ACC112 (cell line): ENCODE results near the gene LY9.
"Not testable (repeated sequence)": the region's sequence is repeated elsewhere in the genome, so short reads cannot be mapped to it uniquely, and the experiment has no call there.

ENCODE experiments used
- H2AFZ ChIP-seq: fragments of 200-600 bp; sonication (generic); one replicate; pipeline ENCODE4 v1.6.0; 2017; ENCODE audit warnings: antibody characterized with exemption, low read length; ENCODE audit not compliant: unreplicated experiment
- H3K27ac ChIP-seq: fragments of 200-600 bp; sonication (generic); 2 replicates; pipeline ENCODE4 v1.5.1; 2014; ENCODE audit warnings: low read depth, mild to moderate bottlenecking, antibody characterized with exemption, low read length, moderate library complexity
- H3K27me3 ChIP-seq: fragments of 200-600 bp; sonication (generic); 2 replicates; pipeline ENCODE4 v1.6.1; 2014; ENCODE audit warnings: mild to moderate bottlenecking, antibody characterized with exemption, low read length, moderate library complexity, mixed read lengths; ENCODE audit not compliant: insufficient read depth
- H3K36me3 ChIP-seq: fragments of 200-600 bp; sonication (generic); 2 replicates; pipeline ENCODE4 v1.6.1; 2016; ENCODE audit warnings: mild to moderate bottlenecking, antibody characterized with exemption, low read length, moderate library complexity, mixed read lengths; ENCODE audit not compliant: insufficient read depth
- H3K4me1 ChIP-seq: fragments of 200-600 bp; sonication (generic); one replicate; pipeline ENCODE4 v1.6.1; 2016; ENCODE audit warnings: low read length, mixed read lengths; ENCODE audit not compliant: insufficient read depth, unreplicated experiment, control insufficient read depth
- H3K4me3 ChIP-seq: fragments of 200-600 bp; sonication (generic); 2 replicates; pipeline ENCODE4 v1.5.1; 2014; ENCODE audit warnings: mild to moderate bottlenecking, low read depth, low read length
- H3K79me2 ChIP-seq: fragments of 200-600 bp; sonication (generic); one replicate; pipeline ENCODE4 v1.6.0; 2016; ENCODE audit warnings: low read length; ENCODE audit not compliant: control insufficient read depth, unreplicated experiment, insufficient read depth

LY9 gene

DNA sequence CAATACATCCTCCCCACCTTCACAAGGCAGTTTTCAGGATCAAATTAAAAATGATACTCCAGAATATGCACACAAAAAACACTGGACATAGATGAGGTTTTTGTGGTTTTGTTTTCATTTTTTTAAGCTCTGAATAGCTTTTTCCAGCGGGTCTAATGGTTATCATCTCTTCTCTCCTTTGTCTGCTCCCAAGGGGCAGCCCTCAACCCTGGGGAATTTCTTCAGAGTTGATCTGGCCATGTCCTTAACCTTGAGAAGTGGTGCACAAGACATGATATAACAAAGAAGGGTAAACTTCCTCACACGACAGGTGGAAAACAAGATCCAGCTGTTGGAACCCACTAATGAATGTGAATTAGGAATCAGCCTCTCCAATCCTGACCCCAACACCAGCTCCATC lies 68.2 kb downstream of the LY9 start:
- peaks cover 25% of the 10 kb centered on the region for H3K27me3 ChIP-seq
- no peaks in the 10 kb centered on the region for H3K79me2 ChIP-seq
- no peak overlapping the region for H3K27ac ChIP-seq
- H3K4me1 ChIP-seq: no peaks in the 10 kb centered on the region
- no peak overlapping the region for H2AFZ ChIP-seq
- no peaks in the 10 kb centered on the region for H3K36me3 ChIP-seq
- H3K4me3 ChIP-seq: no peak overlapping the region

DNA sequence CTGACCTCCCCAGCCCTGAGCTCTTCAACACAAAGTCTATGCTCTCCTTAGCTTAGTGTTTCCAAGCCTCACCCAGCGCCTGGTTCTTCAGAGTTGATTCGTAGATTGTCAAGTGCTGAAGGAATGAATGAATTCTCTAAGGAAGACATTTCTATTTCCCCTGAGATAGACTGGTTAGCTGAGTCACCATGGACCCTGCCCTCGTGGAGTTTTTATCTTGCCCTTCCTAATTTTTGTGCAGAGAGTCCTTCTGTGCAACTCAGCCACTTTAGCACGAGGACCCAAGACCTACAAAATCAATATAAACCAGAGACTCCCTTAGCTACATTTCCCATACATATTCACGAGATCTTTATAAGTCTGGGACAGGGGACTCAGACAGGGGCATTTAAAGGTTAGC lies 69.4 kb downstream of the LY9 start:
- no peaks in the 10 kb centered on the region for H3K36me3 ChIP-seq
- no peaks in the 10 kb centered on the region for H3K79me2 ChIP-seq
- no peak overlapping the region for H3K27ac ChIP-seq
- H2AFZ ChIP-seq: no peak overlapping the region
- no peak overlapping the region for H3K4me3 ChIP-seq
- no peaks in the 10 kb centered on the region for H3K4me1 ChIP-seq
- peaks cover 28% of the 10 kb centered on the region for H3K27me3 ChIP-seq

DNA sequence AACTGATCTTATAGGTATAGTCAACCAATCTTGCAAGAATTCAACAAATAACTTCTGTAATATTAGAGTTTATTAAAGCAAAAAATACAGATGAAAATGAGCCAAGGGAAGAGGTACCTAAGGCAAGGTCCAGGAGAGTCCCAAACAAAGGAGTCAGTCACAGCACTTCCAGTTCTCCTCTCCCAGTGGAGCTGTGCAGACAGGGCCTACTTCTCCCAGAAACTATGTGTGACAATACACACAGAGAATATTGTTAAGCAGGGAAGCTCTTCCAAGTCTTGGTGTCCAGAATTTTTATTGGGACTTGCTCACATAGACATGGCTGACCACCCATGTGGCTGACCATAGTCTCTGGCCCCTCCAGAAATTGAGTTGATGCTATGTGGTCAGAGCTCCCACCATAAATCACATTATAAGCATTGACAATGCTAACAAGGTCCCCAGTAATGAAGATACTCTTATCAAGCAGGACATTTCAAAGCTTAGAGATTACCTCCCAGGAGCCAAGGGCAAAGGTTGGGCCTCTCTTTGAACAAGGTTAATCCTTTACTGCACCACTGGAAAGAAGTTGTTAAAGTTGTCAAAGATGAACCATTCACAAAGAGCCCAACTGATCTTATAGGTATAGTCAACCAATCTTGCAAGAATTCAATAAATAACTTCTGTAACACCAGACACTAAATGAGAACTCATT lies 70.2 kb downstream of the LY9 start:
- H3K79me2 ChIP-seq: no peaks in the 10 kb centered on the region
- no peaks in the 10 kb centered on the region for H3K36me3 ChIP-seq
- H3K27ac ChIP-seq: no peak overlapping the region
- H3K27me3 ChIP-seq: peaks cover 27% of the 10 kb centered on the region
- H2AFZ ChIP-seq: no peak overlapping the region
- H3K4me1 ChIP-seq: no peaks in the 10 kb centered on the region
- H3K4me3 ChIP-seq: no peak overlapping the region

DNA sequence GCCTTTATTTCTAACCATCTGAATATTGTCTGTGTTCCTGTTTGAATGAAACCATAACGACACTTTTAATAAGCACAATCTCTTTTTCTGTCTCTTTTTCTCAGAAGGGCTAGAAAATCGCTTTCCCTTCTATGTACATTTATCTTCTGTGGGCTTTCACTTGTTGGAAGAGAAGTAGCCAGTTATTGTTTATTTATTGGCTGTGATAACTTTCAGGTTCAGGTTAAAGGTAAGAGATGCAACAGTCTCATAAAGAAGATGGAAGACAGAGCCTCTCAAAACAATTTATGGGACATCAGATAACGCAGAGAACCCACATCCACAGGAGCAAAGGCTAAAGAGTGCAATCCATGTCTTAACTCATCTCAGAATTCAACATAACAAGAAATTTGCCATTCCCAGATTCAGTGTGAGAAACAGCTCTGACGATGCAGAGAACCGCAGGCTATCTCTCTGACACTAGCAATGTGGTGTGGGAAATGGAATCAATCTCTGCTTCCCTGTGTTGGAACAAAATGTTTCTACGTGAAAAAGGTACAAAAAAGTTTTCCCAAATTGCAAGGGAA lies 70.8 kb downstream of the LY9 start:
- Histone ChIP-seq H3K79me2 (no peaks in the 10 kb centered on the region), H2AFZ (no peak overlapping the region), H3K27ac (no peak overlapping the region), H3K36me3 (no peaks in the 10 kb centered on the region), H3K4me1 (no peaks in the 10 kb centered on the region), H3K27me3 (peaks cover 25% of the 10 kb centered on the region), H3K4me3 (no peak overlapping the region)

DNA sequence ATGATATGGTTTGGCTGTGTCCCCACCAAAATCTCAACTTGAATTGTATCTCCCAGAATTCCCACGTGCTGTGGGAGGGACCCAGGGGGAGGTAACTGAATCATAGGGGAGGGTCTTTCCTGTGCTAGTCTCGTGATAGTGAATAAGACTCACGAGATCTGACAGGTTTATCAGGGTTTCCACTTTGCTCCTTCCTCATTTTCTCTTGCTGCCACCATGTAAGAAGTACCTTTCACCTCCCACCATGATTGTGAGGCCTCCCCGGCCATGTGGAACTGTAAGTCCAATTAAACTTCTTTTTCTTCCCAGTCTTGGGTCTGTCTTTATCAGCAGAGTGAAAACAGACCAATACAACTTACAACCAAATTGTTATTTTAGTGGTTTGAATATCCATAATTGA lies 71.7 kb downstream of the LY9 start:
- not testable (repeated sequence) for H3K36me3 ChIP-seq, H2AFZ ChIP-seq, H3K4me3 ChIP-seq, H3K79me2 ChIP-seq, H3K27ac ChIP-seq, H3K4me1 ChIP-seq
- peaks cover 18% of the 10 kb centered on the region for H3K27me3 ChIP-seq

DNA sequence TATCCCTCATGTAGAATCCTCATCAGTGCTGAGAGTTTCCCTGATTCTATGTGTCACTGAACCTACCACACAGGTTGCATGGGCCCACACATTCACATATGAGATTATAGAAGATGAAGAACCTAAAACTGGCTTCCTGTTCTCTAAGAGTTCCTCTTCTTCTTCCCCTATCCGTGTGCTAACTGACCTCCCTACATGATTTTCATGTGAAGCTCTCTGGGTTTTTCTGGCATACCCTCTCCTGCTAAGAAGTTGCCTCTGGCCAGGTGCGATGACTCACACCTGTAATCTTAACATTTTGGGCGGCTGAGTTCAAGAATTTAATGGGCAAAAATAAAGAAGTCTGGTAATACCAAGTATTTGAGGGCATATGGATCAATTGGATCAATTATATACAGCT lies 72.2 kb downstream of the LY9 start:
- Histone ChIP-seq H3K27me3 (peaks cover 23% of the 10 kb centered on the region; the same call in 1 of the 2 replicates), H3K27ac (no peak overlapping the region), H3K4me1 (no peaks in the 10 kb centered on the region), H3K36me3 (no peaks in the 10 kb centered on the region), H3K4me3 (no peak overlapping the region), H2AFZ (no peak overlapping the region), H3K79me2 (no peaks in the 10 kb centered on the region)

DNA sequence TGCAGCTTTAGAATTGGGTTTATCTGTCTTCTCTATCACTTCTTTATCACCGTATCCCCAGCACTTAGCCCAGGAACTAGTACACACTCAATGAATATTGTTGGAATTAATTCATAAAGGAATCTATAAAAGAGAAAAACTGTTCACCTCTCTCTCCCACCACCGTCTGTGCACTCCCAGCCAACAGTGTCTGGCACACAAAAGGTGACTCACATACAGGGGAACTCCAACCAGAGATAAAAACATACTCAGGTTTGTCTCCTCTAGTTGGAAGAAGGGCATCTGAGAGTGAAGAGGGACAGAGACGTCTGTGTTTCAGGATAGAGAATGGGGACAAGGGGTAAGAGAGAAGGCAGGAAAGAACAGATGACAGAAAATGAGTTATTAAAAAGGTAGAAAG lies 79.0 kb downstream of the LY9 start:
- no peaks in the 10 kb centered on the region for H3K79me2 ChIP-seq
- H2AFZ ChIP-seq: no peak overlapping the region
- H3K36me3 ChIP-seq: no peaks in the 10 kb centered on the region
- H3K4me1 ChIP-seq: no peaks in the 10 kb centered on the region
- H3K27me3 ChIP-seq: peaks cover 12% of the 10 kb centered on the region; the same call in 1 of the 2 replicates
- H3K4me3 ChIP-seq: no peak overlapping the region
- H3K27ac ChIP-seq: no peak overlapping the region

DNA sequence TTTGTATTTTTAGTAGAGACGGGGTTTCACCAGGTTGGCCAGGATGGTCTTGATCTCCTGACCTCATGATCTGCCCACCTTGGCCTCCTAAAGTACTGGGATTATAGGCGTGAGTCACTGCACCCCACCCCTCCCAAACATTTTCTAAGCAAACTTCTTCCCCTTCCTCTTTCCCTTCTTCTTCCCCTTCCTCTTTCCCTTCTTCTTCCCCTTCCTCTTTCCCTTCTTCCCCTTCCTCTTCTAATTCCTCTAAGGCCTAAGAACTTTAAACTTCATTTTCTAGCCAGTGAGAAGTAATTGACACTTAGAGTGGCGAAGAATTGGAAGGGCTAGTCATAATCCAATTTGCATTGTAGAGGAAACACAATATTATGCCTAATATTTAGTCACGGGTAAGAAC lies 79.6 kb downstream of the LY9 start:
- H3K4me3 ChIP-seq, H3K36me3 ChIP-seq, H3K79me2 ChIP-seq, H2AFZ ChIP-seq, H3K4me1 ChIP-seq, H3K27ac ChIP-seq: not testable (repeated sequence)
- H3K27me3 ChIP-seq: peaks cover 12% of the 10 kb centered on the region; the same call in 1 of the 2 replicates

DNA sequence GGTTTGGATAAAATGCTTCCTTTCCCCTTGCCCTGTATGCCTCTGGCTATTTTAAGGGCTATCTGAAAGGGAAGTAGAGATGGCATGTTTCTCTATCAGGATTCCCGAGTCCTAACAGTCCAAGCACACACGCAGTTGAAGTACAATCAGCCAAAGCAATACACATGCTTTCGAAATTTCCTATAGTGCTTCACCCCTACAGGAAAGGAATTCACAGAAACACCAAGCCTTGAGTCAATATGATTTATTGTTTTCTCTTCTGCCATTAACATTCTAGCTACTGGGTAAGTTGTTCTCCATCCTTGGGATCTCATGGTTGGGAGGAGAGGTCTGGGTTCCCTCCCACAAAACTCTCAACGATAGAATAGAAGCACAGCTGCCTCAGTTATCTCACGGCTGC lies 80.3 kb downstream of the LY9 start:
- H2AFZ ChIP-seq: no peak overlapping the region
- peaks cover 12% of the 10 kb centered on the region; the same call in 1 of the 2 replicates for H3K27me3 ChIP-seq
- no peak overlapping the region for H3K4me3 ChIP-seq
- H3K79me2 ChIP-seq: no peaks in the 10 kb centered on the region
- no peaks in the 10 kb centered on the region for H3K4me1 ChIP-seq
- H3K27ac ChIP-seq: no peak overlapping the region
- H3K36me3 ChIP-seq: no peaks in the 10 kb centered on the region

DNA sequence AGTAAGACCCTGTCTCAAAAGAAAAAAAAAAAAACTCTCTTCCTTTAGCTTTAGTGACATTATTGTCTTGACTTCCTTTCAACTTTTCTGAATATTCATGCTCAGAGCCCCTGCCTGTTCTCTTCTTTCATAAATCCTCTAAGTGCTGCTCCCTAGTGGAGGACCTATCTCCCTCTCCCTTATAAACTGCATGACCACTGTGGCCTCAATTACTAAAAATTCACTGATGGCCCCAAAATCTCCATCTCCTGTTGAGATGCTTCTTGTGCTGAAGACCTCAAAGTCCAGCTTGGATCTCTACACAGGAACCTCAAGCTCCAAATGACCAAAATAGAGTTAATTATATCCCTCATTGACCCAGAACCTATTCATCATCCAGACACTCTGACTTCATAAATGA lies 81.2 kb downstream of the LY9 start:
- no peak overlapping the region for H2AFZ ChIP-seq
- H3K4me3 ChIP-seq: no peak overlapping the region
- H3K27ac ChIP-seq: no peak overlapping the region
- peaks cover 12% of the 10 kb centered on the region; the same call in 1 of the 2 replicates for H3K27me3 ChIP-seq
- H3K4me1 ChIP-seq: no peaks in the 10 kb centered on the region
- H3K36me3 ChIP-seq: no peaks in the 10 kb centered on the region
- H3K79me2 ChIP-seq: no peaks in the 10 kb centered on the region
